Loucy (cell line): ENCODE results near the gene GPHN.

ENCODE experiments used
- EZH2phosphoT487 ChIP-seq: fragments of 200-600 bp; IDR thresholded peaks from 2 replicates; pipeline ENCODE4 v1.6.1; 2018; ENCODE audit warnings: antibody characterized with exemption, mild to moderate bottlenecking, moderate library complexity, borderline replicate concordance
- TF ChIP-seq, protein P1 (sequence below): fragments of 200-600 bp; sonication (generic); conservative IDR thresholded peaks from 2 replicates; pipeline ENCODE4 v1.5.1; 2014; ENCODE audit warnings: mild to moderate bottlenecking, antibody characterized with exemption, low read length

DNA sequence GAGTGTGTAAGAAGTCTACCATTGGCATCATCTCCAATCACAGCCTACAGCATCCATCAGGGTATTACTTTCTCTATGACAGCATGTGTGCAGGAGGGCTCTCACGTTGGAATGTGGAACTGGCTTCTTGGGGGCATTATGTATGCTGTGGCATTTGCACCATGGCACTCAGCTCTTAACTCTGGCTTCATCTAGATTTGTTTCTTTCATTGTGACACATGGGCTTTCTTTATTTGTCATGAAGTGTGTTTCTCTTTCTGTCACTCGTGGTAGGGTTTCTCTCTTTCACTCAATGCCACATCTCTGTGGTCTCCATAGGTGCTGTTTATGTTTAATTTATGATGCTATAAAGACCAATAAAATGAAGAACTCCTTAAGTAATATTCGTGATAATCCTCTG is 490.1 kb downstream of the GPHN start:
- TF ChIP-seq, protein P1, sequence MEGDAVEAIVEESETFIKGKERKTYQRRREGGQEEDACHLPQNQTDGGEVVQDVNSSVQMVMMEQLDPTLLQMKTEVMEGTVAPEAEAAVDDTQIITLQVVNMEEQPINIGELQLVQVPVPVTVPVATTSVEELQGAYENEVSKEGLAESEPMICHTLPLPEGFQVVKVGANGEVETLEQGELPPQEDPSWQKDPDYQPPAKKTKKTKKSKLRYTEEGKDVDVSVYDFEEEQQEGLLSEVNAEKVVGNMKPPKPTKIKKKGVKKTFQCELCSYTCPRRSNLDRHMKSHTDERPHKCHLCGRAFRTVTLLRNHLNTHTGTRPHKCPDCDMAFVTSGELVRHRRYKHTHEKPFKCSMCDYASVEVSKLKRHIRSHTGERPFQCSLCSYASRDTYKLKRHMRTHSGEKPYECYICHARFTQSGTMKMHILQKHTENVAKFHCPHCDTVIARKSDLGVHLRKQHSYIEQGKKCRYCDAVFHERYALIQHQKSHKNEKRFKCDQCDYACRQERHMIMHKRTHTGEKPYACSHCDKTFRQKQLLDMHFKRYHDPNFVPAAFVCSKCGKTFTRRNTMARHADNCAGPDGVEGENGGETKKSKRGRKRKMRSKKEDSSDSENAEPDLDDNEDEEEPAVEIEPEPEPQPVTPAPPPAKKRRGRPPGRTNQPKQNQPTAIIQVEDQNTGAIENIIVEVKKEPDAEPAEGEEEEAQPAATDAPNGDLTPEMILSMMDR: no peak
- TF ChIP-seq EZH2phosphoT487: no peak
